HG02798 (cell line): ENCODE measurements around the gene EEPD1.

Source experiments
- ATAC-seq: cut with Tn5 transposase; IDR thresholded peaks from one replicate; pipeline ENCODE4 v1.9.1; 2021; ENCODE audit warnings: mild to moderate bottlenecking; ENCODE audit not compliant: unreplicated experiment, poor library complexity

EEPD1 gene

GRCh38 chr7:36208997-36209813 is 56.2 kb downstream of the EEPD1 start:
- no peak for ATAC-seq

GRCh38 chr7:36209814-36210183 is 56.7 kb downstream of the EEPD1 start:
- no peak for ATAC-seq

GRCh38 chr7:36210291-36210922 is 57.4 kb downstream of the EEPD1 start:
- ATAC-seq: no peak

GRCh38 chr7:36214608-36215456 is 61.8 kb downstream of the EEPD1 start:
- ATAC-seq: no peak

- ATAC-seq: no peak
These were observed 62.4 kb downstream of the EEPD1 start for GRCh38 chr7:36215457-36215765.

GRCh38 chr7:36216063-36216684 is 63.1 kb downstream of the EEPD1 start:
- no peak for ATAC-seq

GRCh38 chr7:36217211-36217960 is 64.3 kb downstream of the EEPD1 start:
- ATAC-seq: no peak

- ATAC-seq: peak; percentile 69
These were observed 64.9 kb downstream of the EEPD1 start for GRCh38 chr7:36217961-36218284.

- no peak for ATAC-seq
These were observed 66.4 kb downstream of the EEPD1 start for GRCh38 chr7:36219429-36219828.

GRCh38 chr7:36223851-36224250 is 70.8 kb downstream of the EEPD1 start:
- no peak for ATAC-seq

GRCh38 chr7:36224934-36225858 is 72.1 kb downstream of the EEPD1 start:
- ATAC-seq: no peak

GRCh38 chr7:36226151-36226550 is 73.1 kb downstream of the EEPD1 start:
- no peak for ATAC-seq

GRCh38 chr7:36227223-36227622 is 74.2 kb downstream of the EEPD1 start:
- ATAC-seq: no peak

GRCh38 chr7:36228039-36228438 is 75.0 kb downstream of the EEPD1 start:
- ATAC-seq: no peak

GRCh38 chr7:36231406-36231805 is 78.4 kb downstream of the EEPD1 start:
- ATAC-seq: no peak

- ATAC-seq: no peak
These were observed 79.5 kb downstream of the EEPD1 start for GRCh38 chr7:36232555-36232954.

GRCh38 chr7:36232971-36233550 is 80.0 kb downstream of the EEPD1 start:
- ATAC-seq: no peak

- ATAC-seq: no peak
These were observed 83.0 kb downstream of the EEPD1 start for GRCh38 chr7:36236073-36236472.

- ATAC-seq: no peak
These were observed 85.1 kb downstream of the EEPD1 start for GRCh38 chr7:36238138-36238537.
